K562 (cell line): ENCODE results near the gene APOC1. TPM values are rescaled to one million over a fixed set of nuclear protein-coding genes. Genes with fewer than 3 reads are reported as not detected.
A peak's percentile ranks its signal among the peaks of the same experiment; 100 is the strongest.

Experiments used
- ATAC-seq: fragments of 200-7000 bp; cut with Tn5 transposase; 3 replicates; pipeline ENCODE4 v1.9.1; 2020; ENCODE audit warnings: moderate library complexity
- BruUV-seq: library from RNA; stranded (reverse); fragments of 400-500 nt; replicated peaks from 2 replicates; lab custom pipeline; 2021; lab: Mats Ljungman, UMichigan
- CTCF ChIA-PET: fragments of 300-600 bp; formaldehyde crosslinking; extraction: SDS; loops from one replicate; lab custom pipeline; 2021; ENCODE audit warnings: low intra/inter-chr PET ratio; lab: Yijun Ruan, JAX
- POLR2A ChIA-PET: fragments of 300-600, 350-650 bp; sonication (Branson Sonifier 250); formaldehyde crosslinking; extraction: SDS; loops from one replicate; lab custom pipeline; 2021; ENCODE audit warnings: antibody characterized with exemption, inconsistent platforms; lab: Yijun Ruan, JAX
- DNase-seq, 4 experiments: peaks; one replicate each; pipeline versions ENCODE4 v3.0.0 to v3.0.0-alpha.2; 2011 to 2018; ENCODE audit warnings: low spot score in 3 of 4, mixed read lengths in 3 of 4; ENCODE audit errors: extremely low read depth in 1 of 4
- FAIRE-seq: peaks from 2 replicates; lab custom pipeline; 2011; peaks lifted over from hg19 to GRCh38; lab: Jason Lieb, UNC
- H2AFZ ChIP-seq: 2 replicates; pipeline ENCODE4 v1.6.0; 2011; ENCODE audit warnings: low read depth, low read length, control low read depth, inconsistent platforms
- H3K27ac ChIP-seq: fragments of 200-600 bp; 3 replicates; pipeline ENCODE4 v1.8.0; 2011; ENCODE audit warnings: low read depth, mild to moderate bottlenecking, control low read depth, inconsistent platforms, low read length, moderate library complexity, mixed read lengths; ENCODE audit errors: extremely low read depth
- H3K27me3 ChIP-seq, 2 experiments: fragments of 300-600 bp in 1 of 2; 2 replicates in 1 of 2; 3 replicates in 1 of 2; pipeline versions ENCODE4 v1.6.0 to v1.8.0; 2011; ENCODE audit warnings: inconsistent platforms in 2 of 2, low read length in 2 of 2, mild to moderate bottlenecking in 1 of 2, mixed read lengths in 1 of 2, moderate library complexity in 1 of 2; ENCODE audit not compliant: control insufficient read depth in 2 of 2, insufficient read depth in 2 of 2
- H3K36me3 ChIP-seq: fragments of 300-600 bp; 3 replicates; pipeline ENCODE4 v1.8.0; 2011; ENCODE audit warnings: mild to moderate bottlenecking, low read length, inconsistent platforms; ENCODE audit not compliant: control insufficient read depth, insufficient read depth
- H3K4me1 ChIP-seq, 2 experiments: fragments of 200-600 bp in 1 of 2; replicated peaks in 1 of 2; 2 replicates in 1 of 2; 3 replicates in 1 of 2; pipeline versions ENCODE4 v1.5.1 to v1.8.0; 2011; ENCODE audit warnings: inconsistent platforms in 2 of 2, low read length in 2 of 2, mild to moderate bottlenecking in 1 of 2, mixed read lengths in 1 of 2, moderate library complexity in 1 of 2; ENCODE audit not compliant: control insufficient read depth in 2 of 2, insufficient read depth in 2 of 2
- H3K4me2 ChIP-seq: 2 replicates; pipeline ENCODE4 v1.6.1; 2011; ENCODE audit warnings: low read length, control low read depth, inconsistent platforms, mixed read lengths; ENCODE audit not compliant: insufficient read depth
- H3K4me3 ChIP-seq: fragments of 200-600 bp; sonication (generic), shearing (Covaris generic); 2 replicates; pipeline ENCODE4 v1.5.1; 2016; ENCODE audit warnings: control low read depth, inconsistent platforms
- H3K79me2 ChIP-seq: fragments of 200-600 bp; 3 replicates; pipeline ENCODE4 v1.8.0; 2011; ENCODE audit warnings: low read length, inconsistent platforms; ENCODE audit not compliant: control insufficient read depth, insufficient read depth
- H3K9ac ChIP-seq, 2 experiments: 2 replicates each; pipeline versions ENCODE4 v1.6.0 to v1.6.1; 2011; ENCODE audit warnings: low read depth in 2 of 2, low read length in 2 of 2, control low read depth in 1 of 2, inconsistent platforms in 1 of 2, mild to moderate bottlenecking in 1 of 2, mixed read lengths in 1 of 2; ENCODE audit not compliant: insufficient read depth in 1 of 2
- H3K9me1 ChIP-seq: one replicate; pipeline ENCODE4 v1.6.0; 2011; ENCODE audit warnings: inconsistent platforms, mild to moderate bottlenecking, low read length, moderate library complexity; ENCODE audit not compliant: control insufficient read depth, insufficient read depth
- H3K9me3 ChIP-seq: replicated peaks from 2 replicates; pipeline ENCODE4 v1.5.1; 2011; ENCODE audit warnings: low read depth, low read length, inconsistent platforms; ENCODE audit not compliant: control insufficient read depth, insufficient read depth
- H4K20me1 ChIP-seq: replicated peaks from 2 replicates; pipeline ENCODE4 v1.6.1; 2011; ENCODE audit warnings: low read length, inconsistent platforms, mixed read lengths; ENCODE audit not compliant: control insufficient read depth, insufficient read depth
- BRCA1 ChIP-seq, 2 experiments: fragments of 450-650 bp in 1 of 2; sonication (generic) in 1 of 2; formaldehyde crosslinking in 1 of 2; IDR thresholded peaks; 2 replicates each; pipeline versions ENCODE4 v1.5.0 to v1.6.1; 2017 to 2020; ENCODE audit warnings: mild to moderate bottlenecking in 1 of 2, missing genetic modification reagents in 1 of 2
- FOXA3 ChIP-seq, 2 experiments: fragments of 450-650 bp in 1 of 2; sonication (generic) in 1 of 2; formaldehyde crosslinking; IDR thresholded peaks in 1 of 2; conservative IDR thresholded peaks in 1 of 2; 2 replicates each; pipeline versions ENCODE4 v1.4.0 to v1.8.0; 2020 to 2022; ENCODE audit warnings: mild to moderate bottlenecking in 2 of 2, missing genetic modification reagents in 1 of 2
- HDGF ChIP-seq: fragments of 450-650 bp; IDR thresholded peaks from 2 replicates; pipeline ENCODE4 v1.6.1; 2016
- HINFP ChIP-seq: fragments of 450-650 bp; conservative IDR thresholded peaks from 2 replicates; pipeline ENCODE4 v1.6.1; 2016; ENCODE audit warnings: missing genetic modification characterization, low read depth, mild to moderate bottlenecking, control low read depth, missing compliant biosample characterization
- L3MBTL2 ChIP-seq: fragments of 450-650 bp; IDR thresholded peaks from 2 replicates; pipeline ENCODE4 v1.6.1; 2016; ENCODE audit warnings: mild to moderate bottlenecking, moderate library complexity
- NFATC3 ChIP-seq: fragments of 450-650 bp; IDR thresholded peaks from 2 replicates; pipeline ENCODE4 v1.6.1; 2017; ENCODE audit warnings: mild to moderate bottlenecking
- POLR2G ChIP-seq: fragments of 200-400 bp; formaldehyde crosslinking; IDR thresholded peaks from 2 replicates; pipeline ENCODE4 v1.6.1; 2017; ENCODE audit warnings: low read depth, mild to moderate bottlenecking, antibody characterized with exemption, low read length, moderate library complexity
- PURB ChIP-seq: sonication (generic); formaldehyde crosslinking; IDR thresholded peaks from 2 replicates; pipeline ENCODE4 v1.9.0; 2021; ENCODE audit warnings: low read depth, mild to moderate bottlenecking, missing genetic modification reagents
- RBM22 ChIP-seq: fragments of 200-400 bp; formaldehyde crosslinking; IDR thresholded peaks from 2 replicates; pipeline ENCODE4 v1.6.1; 2018; ENCODE audit warnings: low read length, low read depth; ENCODE audit not compliant: poor library complexity, severe bottlenecking
- TCFL5 ChIP-seq: fragments of 250-450 bp; sonication (Bioruptor Pico); conservative IDR thresholded peaks from 2 replicates; pipeline ENCODE4 v1.6.1; 2021; ENCODE audit warnings: mild to moderate bottlenecking, moderate library complexity, matching md5 sums
- XRCC5 ChIP-seq: fragments of 200-400 bp; formaldehyde crosslinking; IDR thresholded peaks from 2 replicates; pipeline ENCODE4 v1.6.1; 2017; ENCODE audit warnings: low read depth, mild to moderate bottlenecking, low read length
- ZNF77 ChIP-seq: fragments of 250-450 bp; sonication (Bioruptor Pico); IDR thresholded peaks from 2 replicates; pipeline ENCODE4 v1.5.0; 2020
- WGBS: fragments of 100-300 bp; shearing (Covaris generic); methylation state at CpG from one replicate; pipeline ENCODE4 v1.1.6; 2016; ENCODE audit warnings: low coverage, mixed read lengths; ENCODE audit not compliant: insufficient coverage; ENCODE audit errors: missing lambda C conversion rate; 5-methylcytosine and 5-hydroxymethylcytosine counted together
- in situ Hi-C: fragments of 300-500 bp; cut with MboI; formaldehyde crosslinking; loops from 4 replicates; pipeline ENCODE4 v1.15.0; 2018; ENCODE audit warnings: inconsistent platforms, mixed read lengths
- intact Hi-C: fragments of 100-400 bp; cut with micrococcal nuclease; formaldehyde crosslinking; loops from 2 replicates; pipeline ENCODE4 v1.14.2; 2022
- polyA plus RNA-seq, 8 experiments: library from polyadenylated mRNA; depleted of rRNA in 4 of 8; stranded (reverse) in 5 of 8; unstranded in 3 of 8; fragments of >200 nt; fragmentation: Nextera tagmentation in 2 of 8; fragmentation: Illumina TruSeq in 1 of 8; extraction: Ambion mirVana in 2 of 8; extraction: Trizol in 1 of 8; gene quantifications; 2 replicates each; pipeline versions ENCODE4 v1.2.1 to v1.2.3, GENCODE V29; 2011 to 2014; ENCODE audit warnings: inconsistent platforms in 1 of 8, missing spikeins in 1 of 8
- total RNA-seq, 7 experiments: library from RNA; depleted of rRNA in 6 of 7; stranded (reverse); fragments of >200 nt in 6 of 7; fragmentation: Illumina TruSeq in 2 of 7; extraction: Trizol in 2 of 7; gene quantifications; 2 replicates each; pipeline versions ENCODE4 v1.2.1 to v1.2.3, GENCODE V29; 2011 to 2021; ENCODE audit warnings: low replicate concordance in 1 of 7

The APOC1 gene
- total and polyA plus RNA-seq, 9 of the 15 experiments (the other 6 are each of a cell fraction or from before 2014, with no cell fraction given), result 115 to 408 (median 220) TPM

GRCh38 chr19:44878120-44878865, 36.1 kb upstream of the APOC1 start:
- H3K27me3 ChIP-seq, result no peaks in the 10 kb centered on the region
- TF ChIP-seq ZNF77 (no peak), POLR2G (peak; percentile 43; the same call in 1 of the 2 replicates)
- POLR2A ChIA-PET, result interaction anchor here (1.2 to 1.6 kb wide), 3 partner anchors 12 to 15 kb away, joined by 3 to 9 read pairs (median 8); no protein-coding TSS in a partner anchor
- no TSS peak for BruUV-seq
- no peak overlapping the region for H3K9ac ChIP-seq
- FAIRE-seq (no peak), DNase-seq (no peak), ATAC-seq (no peak)
- no peak overlapping the region for H3K4me2 ChIP-seq
- intact Hi-C loops (no loop called here), in situ Hi-C loops (no loop called here)
- no peak overlapping the region for H3K27ac ChIP-seq
- H3K9me1 ChIP-seq, result no peaks in the 10 kb centered on the region
- H3K36me3 ChIP-seq, result peaks cover 57% of the 10 kb centered on the region; the same call in 2 of the 3 replicates
- peaks cover 0 to 23% of the 10 kb centered on the region in 2 experiments; a peak in 2 of 5 replicates for H3K4me1 ChIP-seq
- no peaks in the 10 kb centered on the region for H3K79me2 ChIP-seq
- CTCF ChIA-PET, result no interaction called here
- H3K9me3 ChIP-seq, result no peaks in the 10 kb centered on the region
- H3K4me3 ChIP-seq, result no peak overlapping the region
- no peaks in the 10 kb centered on the region for H4K20me1 ChIP-seq
- H2AFZ ChIP-seq, result no peak overlapping the region
- 71% methylated on average over 12 of the region's 26 CpGs for WGBS

GRCh38 chr19:44879309-44880065, 34.9 kb upstream of the APOC1 start:
- TF ChIP-seq L3MBTL2 (no peak), XRCC5 (no peak), NFATC3 (no peak), PURB (CRISPR knock-in tag) (no peak), FOXA3 (CRISPR knock-in tag; conservative IDR thresholded peaks at IDR 0.05 in 1 of 2, IDR thresholded peaks at IDR 0.05 in 1 of 2) (no peak), HDGF (no peak), POLR2G (0 out of 2 replicates have a peak, but pooled peaks have one; percentile 22), HINFP (tag) (no peak), TCFL5 (CRISPR knock-in tag) (no peak), RBM22 (peak; percentile 25), BRCA1 (IDR thresholded peaks at IDR 0.05) (no peak), BRCA1 (CRISPR knock-in tag; IDR thresholded peaks at IDR 0.05) (no peak)
- no peak for FAIRE-seq
- POLR2A ChIA-PET, result interaction anchor here (1.6 kb wide), 1 partner anchor 11 kb away, joined by 8 read pairs; no protein-coding TSS in a partner anchor
- no peak for DNase-seq
- H3K79me2 ChIP-seq, result no peaks in the 10 kb centered on the region
- no peak overlapping the region for H3K27ac ChIP-seq
- no TSS peak for BruUV-seq
- no peaks in the 10 kb centered on the region for H3K9me1 ChIP-seq
- no peaks in the 10 kb centered on the region for H4K20me1 ChIP-seq
- H3K9me3 ChIP-seq, result no peaks in the 10 kb centered on the region
- no peak overlapping the region for H3K4me3 ChIP-seq
- H3K4me1 ChIP-seq, result peaks cover 0 to 19% of the 10 kb centered on the region in 2 experiments; a peak in 2 of 5 replicates
- intact Hi-C loops, result no loop called here
- no peak overlapping the region for H2AFZ ChIP-seq
- H3K36me3 ChIP-seq, result peaks cover 46% of the 10 kb centered on the region; the same call in 2 of the 3 replicates
- in situ Hi-C loops, result no loop called here
- CTCF ChIA-PET, result no interaction called here
- no peak for ATAC-seq
- WGBS, result 76% methylated on average over 14 of the region's 18 CpGs
- H3K27me3 ChIP-seq, result no peaks in the 10 kb centered on the region
- no peak overlapping the region for H3K4me2 ChIP-seq
- H3K9ac ChIP-seq, result peak overlapping the region in 1 of 2 experiments; percentile 81; a peak in 2 of 4 replicates
